ENCODE measurements around the gene SCAND1.

Gene SCAND1

GRCh38 chr20:35975576-35976373 lies 21.5 kb upstream of the SCAND1 start:
- TF ChIP-seq CTCF (IDR thresholded peaks at IDR 0.05; ENCODE audit: low read depth, low read length, missing control alignments): no peak
- H3K4me3 ChIP-seq (ENCODE audit: low read depth, low read length): no peak overlapping the region
- DNase-seq (ENCODE audit: low read depth): no peak

- no peak for DNase-seq (ENCODE audit: low read depth)
- no peak overlapping the region for H3K4me3 ChIP-seq (ENCODE audit: low read depth, low read length)
- TF ChIP-seq CTCF (IDR thresholded peaks at IDR 0.05; ENCODE audit: low read depth, low read length, missing control alignments): no peak
Measured at GRCh38 chr20:35974256-35974655, 20.0 kb upstream of the SCAND1 start.

GRCh38 chr20:35972462-35972861 lies 18.2 kb upstream of the SCAND1 start:
- TF ChIP-seq CTCF (IDR thresholded peaks at IDR 0.05; ENCODE audit: low read depth, low read length, missing control alignments): no peak
- DNase-seq (ENCODE audit: low read depth): no peak

GRCh38 chr20:35971981-35972380 lies 17.7 kb upstream of the SCAND1 start:
- no peak for DNase-seq (ENCODE audit: low read depth)
- no peak for TF ChIP-seq CTCF (IDR thresholded peaks at IDR 0.05; ENCODE audit: low read depth, low read length, missing control alignments)
- H3K4me3 ChIP-seq (ENCODE audit: low read depth, low read length): no peak overlapping the region

More at GRCh38 chr20:35972462-35972861, 18.2 kb upstream of the SCAND1 start:
- H3K4me3 ChIP-seq (ENCODE audit: low read depth, low read length): no peak overlapping the region

GRCh38 chr20:35968930-35969329 lies 14.6 kb upstream of the SCAND1 start:
- no peak for TF ChIP-seq CTCF (IDR thresholded peaks at IDR 0.05; ENCODE audit: low read depth, low read length, missing control alignments)
- no peak overlapping the region for H3K4me3 ChIP-seq (ENCODE audit: low read depth, low read length)
- no peak for DNase-seq (ENCODE audit: low read depth)

- H3K4me3 ChIP-seq (ENCODE audit: low read depth, low read length): no peak within 1 kb of the TSS
- DNase-seq (ENCODE audit: low read depth): no peak
- no peak for TF ChIP-seq CTCF (IDR thresholded peaks at IDR 0.05; ENCODE audit: low read depth, low read length, missing control alignments)
Measured at GRCh38 chr20:35967979-35968640, 13.8 kb upstream of the SCAND1 start, which contains the start of gene CNBD2. Gene CNBD2 (plus strand): TSS chr20:35968590. CDS start chr20:35968763, 173 bp downstream.

Data from GM12864 (cell line).